ENCODE data around the gene RIN1.

DNA sequence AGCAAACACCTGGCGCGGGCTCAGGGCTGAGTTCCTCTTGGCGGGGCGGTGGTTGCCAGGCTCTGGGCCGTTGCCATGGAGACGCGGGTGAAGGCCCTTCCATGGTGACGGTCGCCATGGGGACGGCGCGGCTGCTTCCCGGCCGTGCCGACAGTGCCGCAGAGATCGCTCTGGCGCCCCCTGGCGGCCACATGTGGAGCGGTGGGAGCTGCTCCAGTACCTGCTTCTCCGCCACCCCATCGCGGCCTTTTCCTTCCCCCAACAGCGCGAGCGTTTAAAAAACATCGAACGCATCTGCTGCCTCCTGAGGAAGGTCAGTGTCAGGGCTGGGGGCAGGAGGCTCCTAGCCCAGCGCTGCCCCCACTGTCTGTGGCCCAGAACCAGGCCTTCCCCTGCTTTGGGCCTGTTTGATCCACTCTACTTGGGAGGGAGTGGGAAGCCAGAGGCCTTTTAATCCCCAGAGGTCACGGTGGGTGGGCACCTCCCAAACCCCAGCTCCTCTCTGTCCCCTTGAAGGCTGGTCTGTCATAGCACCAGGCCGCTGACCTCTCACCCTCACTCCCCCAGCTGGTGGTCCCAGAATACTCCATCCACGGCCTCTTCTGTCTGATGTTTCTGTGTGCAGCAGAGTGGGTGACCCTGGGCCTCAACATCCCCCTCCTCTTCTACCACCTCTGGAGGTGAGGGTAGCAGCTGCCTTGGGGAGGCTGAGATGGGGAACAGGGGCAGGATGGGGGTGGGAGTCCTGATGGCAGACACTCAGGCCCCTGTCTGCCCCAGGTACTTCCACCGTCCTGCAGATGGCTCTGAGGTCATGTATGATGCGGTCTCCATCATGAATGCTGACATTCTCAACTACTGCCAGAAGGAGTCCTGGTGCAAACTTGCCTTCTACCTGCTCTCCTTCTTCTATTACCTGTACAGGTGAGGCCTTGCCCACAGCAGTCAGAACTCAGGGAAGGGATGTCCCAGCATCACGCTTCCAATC, 53.5 kb downstream of the RIN1 start:
- TF ChIP-seq, protein P1, sequence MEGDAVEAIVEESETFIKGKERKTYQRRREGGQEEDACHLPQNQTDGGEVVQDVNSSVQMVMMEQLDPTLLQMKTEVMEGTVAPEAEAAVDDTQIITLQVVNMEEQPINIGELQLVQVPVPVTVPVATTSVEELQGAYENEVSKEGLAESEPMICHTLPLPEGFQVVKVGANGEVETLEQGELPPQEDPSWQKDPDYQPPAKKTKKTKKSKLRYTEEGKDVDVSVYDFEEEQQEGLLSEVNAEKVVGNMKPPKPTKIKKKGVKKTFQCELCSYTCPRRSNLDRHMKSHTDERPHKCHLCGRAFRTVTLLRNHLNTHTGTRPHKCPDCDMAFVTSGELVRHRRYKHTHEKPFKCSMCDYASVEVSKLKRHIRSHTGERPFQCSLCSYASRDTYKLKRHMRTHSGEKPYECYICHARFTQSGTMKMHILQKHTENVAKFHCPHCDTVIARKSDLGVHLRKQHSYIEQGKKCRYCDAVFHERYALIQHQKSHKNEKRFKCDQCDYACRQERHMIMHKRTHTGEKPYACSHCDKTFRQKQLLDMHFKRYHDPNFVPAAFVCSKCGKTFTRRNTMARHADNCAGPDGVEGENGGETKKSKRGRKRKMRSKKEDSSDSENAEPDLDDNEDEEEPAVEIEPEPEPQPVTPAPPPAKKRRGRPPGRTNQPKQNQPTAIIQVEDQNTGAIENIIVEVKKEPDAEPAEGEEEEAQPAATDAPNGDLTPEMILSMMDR (IDR thresholded peaks at IDR 0.05) = peak; percentile 96 to 99 (median 98)
- TF ChIP-seq POLR2AphosphoS5 (IDR thresholded peaks at IDR 0.05) = peak; percentile 80
- TF ChIP-seq POLR2A (IDR thresholded peaks at IDR 0.05) = no peak

Data from prostate gland (tissue), 2 donors.